ENCODE data around the gene ELOB. TPM values are rescaled to one million over a fixed set of nuclear protein-coding genes. Genes with fewer than 3 reads are reported as not detected.

The ELOB gene
- total RNA-seq, 1 experiment from 2014 or later: 319 TPM

DNA sequence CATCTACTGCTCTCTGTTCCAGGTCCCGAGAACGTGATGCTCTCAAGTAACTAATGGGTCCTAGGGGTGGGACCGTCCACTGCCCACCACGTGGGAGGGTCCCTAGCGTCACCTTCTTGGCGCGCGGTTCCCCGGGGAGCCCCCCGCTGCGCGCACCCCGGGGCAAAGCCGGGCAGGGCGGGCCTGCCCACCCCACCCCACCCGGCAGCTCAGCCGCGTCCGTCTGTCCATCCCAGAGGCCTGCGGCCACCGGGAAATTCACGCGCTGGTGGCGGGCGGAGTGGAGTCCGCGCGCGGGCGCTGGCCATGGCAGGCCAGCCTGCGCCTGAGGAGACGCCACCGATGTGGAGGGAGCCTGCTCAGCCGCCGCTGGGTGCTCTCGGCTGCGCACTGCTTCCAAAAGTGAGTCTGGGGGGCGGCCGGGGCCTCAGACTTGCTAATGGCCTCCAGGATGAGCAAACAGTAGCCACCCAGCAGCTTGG, 21.7 kb upstream of the ELOB start:
- H3K4me3 Mint-ChIP-seq: no peak overlapping the region
- H4K20me1 ChIP-seq (ENCODE audit: control insufficient read depth, insufficient read depth, insufficient read length): no peaks in the 10 kb centered on the region
- WGBS (ENCODE audit: extremely low coverage, insufficient read length, low lambda C conversion rate): no CpG with 5 or more reads among the region's 39 CpGs

More for the DNA sequence above, 21.7 kb upstream of the ELOB start:
- Mint-ChIP-seq H3K9me3 (peaks cover 10% of the 10 kb centered on the region in 2 experiments), H3K4me1 (peaks cover 7 to 8% of the 10 kb centered on the region in 2 experiments; a peak in 3 of 4 replicates), H3K27ac (no peak overlapping the region), H3K36me3 (ENCODE audit: insufficient read depth in 1 of 3, low read depth in 3 of 3) (peaks cover 0 to 2% (median 0%) of the 10 kb centered on the region in 3 experiments; a peak in 2 of 7 replicates), H3K27me3 (ENCODE audit: low read depth) (peaks cover 9% of the 10 kb centered on the region)
- Histone ChIP-seq H3K9ac (ENCODE audit: extremely low read depth, insufficient read length, low read length) (no peak overlapping the region), H3K79me2 (ENCODE audit: insufficient read depth, low read length) (no peaks in the 10 kb centered on the region), H2AK5ac (ENCODE audit: insufficient read length, low read length) (no peak overlapping the region), H3K23me2 (ENCODE audit: insufficient read length, low read depth, low read length, poor library complexity, severe bottlenecking) (no peaks in the 10 kb centered on the region), H2AFZ (ENCODE audit: low read length) (no peak overlapping the region), H3T11ph (ENCODE audit: low read length) (no peak overlapping the region), H3K14ac (ENCODE audit: insufficient read depth, low read length) (no peak overlapping the region), H3K23ac (ENCODE audit: insufficient read length, low read depth, low read length) (no peak overlapping the region), H2BK120ac (ENCODE audit: low read depth, low read length, poor library complexity, severe bottlenecking) (no peak overlapping the region), H3K27ac (ENCODE audit: insufficient read length, low read depth, low read length) (no peak overlapping the region), H4K8ac (replicated peaks; ENCODE audit: insufficient read length, low read depth, low read length) (no peak overlapping the region), H3K18ac (ENCODE audit: insufficient read length, low read depth, low read length) (no peak overlapping the region), H3K56ac (ENCODE audit: insufficient read length, low read depth, low read length) (no peak overlapping the region), H3K4ac (ENCODE audit: low read depth, low read length) (no peak overlapping the region), H2BK20ac (ENCODE audit: low read depth, low read length, poor library complexity, severe bottlenecking) (no peak overlapping the region), H3K9me3 (ENCODE audit: control insufficient read depth, low read depth, low read length) (peaks cover 3% of the 10 kb centered on the region), H3K4me2 (ENCODE audit: insufficient read depth, insufficient read length, low read length) (no peak overlapping the region), H4K91ac (ENCODE audit: insufficient read length, low read depth, low read length) (no peak overlapping the region), H2BK5ac (ENCODE audit: insufficient read length, low read length) (no peak overlapping the region), H2BK15ac (ENCODE audit: low read depth, low read length) (no peak overlapping the region), H3K4me1 (ENCODE audit: insufficient read depth, low read length) (no peaks in the 10 kb centered on the region), H4K5ac (ENCODE audit: insufficient read length, low read depth, low read length) (no peak overlapping the region), H3K27me3 (ENCODE audit: insufficient read depth, low read length) (no peaks in the 10 kb centered on the region), H2BK12ac (ENCODE audit: insufficient read length, low read depth, low read length) (no peak overlapping the region), H3K79me1 (ENCODE audit: insufficient read depth, low read depth, low read length, poor library complexity, severe bottlenecking) (no peaks in the 10 kb centered on the region)
- DNase-seq: peak; percentile 24
- TF ChIP-seq, protein P1, sequence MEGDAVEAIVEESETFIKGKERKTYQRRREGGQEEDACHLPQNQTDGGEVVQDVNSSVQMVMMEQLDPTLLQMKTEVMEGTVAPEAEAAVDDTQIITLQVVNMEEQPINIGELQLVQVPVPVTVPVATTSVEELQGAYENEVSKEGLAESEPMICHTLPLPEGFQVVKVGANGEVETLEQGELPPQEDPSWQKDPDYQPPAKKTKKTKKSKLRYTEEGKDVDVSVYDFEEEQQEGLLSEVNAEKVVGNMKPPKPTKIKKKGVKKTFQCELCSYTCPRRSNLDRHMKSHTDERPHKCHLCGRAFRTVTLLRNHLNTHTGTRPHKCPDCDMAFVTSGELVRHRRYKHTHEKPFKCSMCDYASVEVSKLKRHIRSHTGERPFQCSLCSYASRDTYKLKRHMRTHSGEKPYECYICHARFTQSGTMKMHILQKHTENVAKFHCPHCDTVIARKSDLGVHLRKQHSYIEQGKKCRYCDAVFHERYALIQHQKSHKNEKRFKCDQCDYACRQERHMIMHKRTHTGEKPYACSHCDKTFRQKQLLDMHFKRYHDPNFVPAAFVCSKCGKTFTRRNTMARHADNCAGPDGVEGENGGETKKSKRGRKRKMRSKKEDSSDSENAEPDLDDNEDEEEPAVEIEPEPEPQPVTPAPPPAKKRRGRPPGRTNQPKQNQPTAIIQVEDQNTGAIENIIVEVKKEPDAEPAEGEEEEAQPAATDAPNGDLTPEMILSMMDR (conservative IDR thresholded peaks at IDR 0.05): no peak
